Esophagus squamous epithelium (tissue), 5 donors: ENCODE data around the gene SUPT20HL1. TPM values are rescaled to one million over a fixed set of nuclear protein-coding genes. Genes with fewer than 3 reads are reported as not detected.

Experiments used
- DNase-seq: peaks from one replicate; lab custom pipeline; 2025; lab: John Stamatoyannopoulos, UW
- H3K27ac ChIP-seq, 4 donors: fragments of 200-600 bp; sonication (generic); one replicate each; pipeline ENCODE4 v1.5.1; 2016 to 2019; ENCODE audit warnings: mild to moderate bottlenecking in 1 of 4
- H3K27me3 ChIP-seq, 4 donors: fragments of 200-600 bp; sonication (generic); 1 replicate in 3 of 4; 2 replicates in 1 of 4; pipeline versions ENCODE4 v1.5.1 to v1.6.0; 2017 to 2021; ENCODE audit warnings: antibody characterized with exemption in 1 of 4
- H3K36me3 ChIP-seq, 3 donors: fragments of 200-600 bp; sonication (generic); one replicate each; pipeline ENCODE4 v1.5.1; 2016 to 2019
- H3K4me1 ChIP-seq, 3 donors: fragments of 200-600 bp; sonication (generic); one replicate each; pipeline ENCODE4 v1.5.1; 2017 to 2019
- H3K4me3 ChIP-seq, 4 donors: fragments of 200-600 bp; sonication (generic); 1 replicate in 3 of 4; 2 replicates in 1 of 4; pipeline ENCODE4 v1.5.1; 2016 to 2019; ENCODE audit warnings: mild to moderate bottlenecking in 2 of 4, moderate library complexity in 1 of 4
- H3K9me3 ChIP-seq, 3 donors: fragments of 200-600 bp; sonication (generic); one replicate each; pipeline ENCODE4 v1.5.1; 2016 to 2019
- CTCF ChIP-seq, 6 experiments: fragments of 450-650 bp in 4 of 6; fragments of 200-600 bp in 2 of 6; sonication (generic) in 2 of 6; IDR thresholded peaks; one replicate each; pipeline ENCODE4 v1.5.1; 2016 to 2019; ENCODE audit warnings: antibody characterized with exemption in 6 of 6, mild to moderate bottlenecking in 4 of 6, moderate library complexity in 4 of 6
- POLR2A ChIP-seq, 4 donors: fragments of 450-650 bp; IDR thresholded peaks; one replicate each; pipeline ENCODE4 v1.6.1; 2017; ENCODE audit warnings: antibody characterized with exemption in 4 of 4, mild to moderate bottlenecking in 4 of 4, moderate library complexity in 3 of 4
- WGBS, 2 donors: methylation state at CpG; one replicate each; pipeline ENCODE4 v1.1.5; 2018; 5-methylcytosine and 5-hydroxymethylcytosine counted together
- intact Hi-C: fragments of 100-400 bp; cut with DNase I; formaldehyde crosslinking; loops from one replicate; pipeline ENCODE4 v1.15.0; 2022
- total RNA-seq, 4 donors: library from RNA; depleted of rRNA; stranded (reverse); fragments of >200 nt; gene quantifications; one replicate each; pipeline ENCODE4 v1.1.0, GENCODE V29; 2016
- donor health status: DM: yes; HTN: yes; CAD: no.

The SUPT20HL1 gene
- total RNA-seq, 4 donors from 2014 or later: not detected

GRCh38 chrX:24391843-24392242, 31.4 kb downstream of the SUPT20HL1 start:
- H3K4me3 ChIP-seq: no peak overlapping the region
- TF ChIP-seq POLR2A (IDR thresholded peaks at IDR 0.05) (no peak), CTCF (IDR thresholded peaks at IDR 0.05) (no peak)
- no peaks in the 10 kb centered on the region for H3K27me3 ChIP-seq
- no peaks in the 10 kb centered on the region for H3K9me3 ChIP-seq
- DNase-seq: no peak
- no peak overlapping the region for H3K27ac ChIP-seq
- WGBS, 2 donors: 68 to 90% methylated on average over 2 to 3 of the region's 3 CpGs
- H3K4me1 ChIP-seq: peaks cover 0 to 10% (median 3%) of the 10 kb centered on the region in 3 donors
- intact Hi-C loops: no loop called here
- no peaks in the 10 kb centered on the region for H3K36me3 ChIP-seq

GRCh38 chrX:24392709-24393108, 32.3 kb downstream of the SUPT20HL1 start:
- 24 to 47% methylated on average over 2 to 5 of the region's 6 CpGs for WGBS, 2 donors
- H3K36me3 ChIP-seq: no peaks in the 10 kb centered on the region
- DNase-seq: no peak
- H3K27ac ChIP-seq: no peak overlapping the region
- H3K4me1 ChIP-seq: peaks cover 0 to 12% (median 3%) of the 10 kb centered on the region in 3 donors
- no peak overlapping the region for H3K4me3 ChIP-seq
- intact Hi-C loops: no loop called here
- H3K9me3 ChIP-seq: no peaks in the 10 kb centered on the region
- no peak for TF ChIP-seq CTCF (IDR thresholded peaks at IDR 0.05)
- no peak for TF ChIP-seq POLR2A (IDR thresholded peaks at IDR 0.05)
- H3K27me3 ChIP-seq: no peaks in the 10 kb centered on the region

GRCh38 chrX:24395775-24396174, 35.3 kb downstream of the SUPT20HL1 start:
- H3K9me3 ChIP-seq: no peaks in the 10 kb centered on the region
- 4 to 6% methylated on average over 3 to 4 of the region's 4 CpGs for WGBS, 2 donors
- DNase-seq: no peak
- no peaks in the 10 kb centered on the region for H3K27me3 ChIP-seq
- intact Hi-C loops: loop anchor here (5.0 kb wide), 1 partner anchor 102 kb away; no protein-coding TSS in a partner anchor
- peaks cover 0 to 26% (median 3%) of the 10 kb centered on the region in 3 donors for H3K4me1 ChIP-seq
- TF ChIP-seq CTCF (IDR thresholded peaks at IDR 0.05): peak; percentile 56 to 80 (median 73)
- TF ChIP-seq POLR2A (IDR thresholded peaks at IDR 0.05): no peak
- no peaks in the 10 kb centered on the region for H3K36me3 ChIP-seq
- no peak overlapping the region for H3K4me3 ChIP-seq
- peak overlapping the region in 2 of 4 donors; percentile 57 to 63 for H3K27ac ChIP-seq

- no peaks in the 10 kb centered on the region for H3K36me3 ChIP-seq
- DNase-seq: no peak
- H3K27ac ChIP-seq: peak overlapping the region in 3 of 4 donors; percentile 52 to 63 (median 57)
- no peak overlapping the region for H3K4me3 ChIP-seq
- intact Hi-C loops: loop anchor here (5.0 kb wide), 1 partner anchor 101 kb away; no protein-coding TSS in a partner anchor
- H3K9me3 ChIP-seq: no peaks in the 10 kb centered on the region
- H3K4me1 ChIP-seq: peaks cover 0 to 26% (median 3%) of the 10 kb centered on the region in 3 donors
- TF ChIP-seq CTCF (IDR thresholded peaks at IDR 0.05) (no peak), POLR2A (IDR thresholded peaks at IDR 0.05) (no peak)
- no peaks in the 10 kb centered on the region for H3K27me3 ChIP-seq
- WGBS, 2 donors: 21 to 28% methylated on average over 5 of the region's 5 CpGs
These were observed 35.9 kb downstream of the SUPT20HL1 start for GRCh38 chrX:24396236-24396930.

- Histone ChIP-seq H3K9me3 (no peaks in the 10 kb centered on the region), H3K4me1 (peaks cover 0 to 26% (median 3%) of the 10 kb centered on the region in 3 donors), H3K4me3 (no peak overlapping the region), H3K27me3 (no peaks in the 10 kb centered on the region), H3K36me3 (no peaks in the 10 kb centered on the region), H3K27ac (peak overlapping the region in 3 of 4 donors; percentile 52 to 63 (median 57))
- TF ChIP-seq CTCF (IDR thresholded peaks at IDR 0.05) (no peak), POLR2A (IDR thresholded peaks at IDR 0.05) (no peak)
- intact Hi-C loops: loop anchor here (5.0 kb wide), 1 partner anchor 100 kb away; no protein-coding TSS in a partner anchor
- DNase-seq: no peak
- WGBS, 2 donors: 71% methylated on average over 1 of the region's 1 CpG; no CpG with 5 or more reads in 1 of the 2 donors
These were observed 36.5 kb downstream of the SUPT20HL1 start for GRCh38 chrX:24396931-24397279.
